Calu3 (cell line): ENCODE results near the gene ADPRM. TPM values are rescaled to one million over a fixed set of nuclear protein-coding genes. Genes with fewer than 3 reads are reported as not detected.

ENCODE experiments used
- BruUV-seq: library from RNA; stranded (reverse); fragments of 400-500 nt; replicated peaks from 2 replicates; lab custom pipeline; 2021; lab: Mats Ljungman, UMichigan
- CTCF ChIA-PET: fragments of 300-600 bp; sonication (Branson Sonifier 250); formaldehyde crosslinking; loops from one replicate; lab custom pipeline; 2022; ENCODE audit warnings: antibody characterized with exemption; lab: Charles Lee
- DNase-seq: peaks from one replicate; pipeline ENCODE4 v3.0.0; 2022
- H3K27ac Mint-ChIP-seq: one replicate; pipeline ENCODE4 v1.8.0; 2022; ENCODE audit warnings: mixed read lengths; ENCODE audit not compliant: unreplicated experiment
- H3K27me3 Mint-ChIP-seq: one replicate; pipeline ENCODE4 v1.8.0; 2022; ENCODE audit warnings: mixed read lengths; ENCODE audit not compliant: unreplicated experiment
- H3K36me3 Mint-ChIP-seq: one replicate; pipeline ENCODE4 v1.8.0; 2022; ENCODE audit warnings: mild to moderate bottlenecking, moderate library complexity, mixed read lengths; ENCODE audit not compliant: insufficient read depth, unreplicated experiment
- H3K4me1 Mint-ChIP-seq: one replicate; pipeline ENCODE4 v1.8.0; 2022; ENCODE audit warnings: mild to moderate bottlenecking, low read depth, mixed read lengths; ENCODE audit not compliant: unreplicated experiment
- H3K4me3 Mint-ChIP-seq: one replicate; pipeline ENCODE4 v1.8.0; 2022; ENCODE audit warnings: mild to moderate bottlenecking, low read depth, moderate library complexity, mixed read lengths; ENCODE audit not compliant: unreplicated experiment
- H3K9me3 Mint-ChIP-seq: one replicate; pipeline ENCODE4 v1.8.0; 2022; ENCODE audit warnings: low read depth, mixed read lengths; ENCODE audit not compliant: unreplicated experiment
- CTCF ChIP-seq: fragments of 200-600 bp; IDR thresholded peaks from one replicate; pipeline ENCODE4 v1.8.0; 2022; ENCODE audit warnings: antibody characterized with exemption; ENCODE audit not compliant: unreplicated experiment
- intact Hi-C: fragments of 100-400 bp; cut with micrococcal nuclease; formaldehyde crosslinking; loops from one replicate; pipeline ENCODE4 v1.10.0; 2022; ENCODE audit not compliant: unreplicated experiment
- total RNA-seq: library from RNA; stranded (reverse); gene quantifications from 2 replicates; pipeline ENCODE4 v1.2.3, GENCODE V29; 2022

Gene ADPRM
- total RNA-seq, 1 experiment from 2014 or later, result 3.2 TPM

- H3K4me1 Mint-ChIP-seq, result no peaks in the 10 kb centered on the region
- no peaks in the 10 kb centered on the region for H3K27me3 Mint-ChIP-seq
- H3K36me3 Mint-ChIP-seq, result no peaks in the 10 kb centered on the region
- BruUV-seq, result no TSS peak
- no peak for DNase-seq
- CTCF ChIA-PET, result no interaction called here
- no peaks in the 10 kb centered on the region for H3K9me3 Mint-ChIP-seq
- no peak for TF ChIP-seq CTCF
- H3K4me3 Mint-ChIP-seq, result no peak overlapping the region
- intact Hi-C loops, result no loop called here
- no peak overlapping the region for H3K27ac Mint-ChIP-seq
Measured at GRCh38 chr17:10713318-10713717, 15.9 kb downstream of the ADPRM start.

- no TSS peak for BruUV-seq
- no peaks in the 10 kb centered on the region for H3K36me3 Mint-ChIP-seq
- no peak for DNase-seq
- TF ChIP-seq CTCF, result no peak
- no peak overlapping the region for H3K4me3 Mint-ChIP-seq
- H3K27ac Mint-ChIP-seq, result no peak overlapping the region
- CTCF ChIA-PET, result no interaction called here
- H3K9me3 Mint-ChIP-seq, result no peaks in the 10 kb centered on the region
- no peaks in the 10 kb centered on the region for H3K4me1 Mint-ChIP-seq
- intact Hi-C loops, result no loop called here
- H3K27me3 Mint-ChIP-seq, result no peaks in the 10 kb centered on the region
Measured at GRCh38 chr17:10716218-10716617, 18.8 kb downstream of the ADPRM start.

GRCh38 chr17:10718547-10718946, 21.2 kb downstream of the ADPRM start:
- Mint-ChIP-seq H3K9me3 (no peaks in the 10 kb centered on the region), H3K27ac (no peak overlapping the region), H3K36me3 (no peaks in the 10 kb centered on the region), H3K27me3 (no peaks in the 10 kb centered on the region), H3K4me3 (no peak overlapping the region), H3K4me1 (no peaks in the 10 kb centered on the region)
- no TSS peak for BruUV-seq
- intact Hi-C loops, result no loop called here
- no peak for TF ChIP-seq CTCF
- CTCF ChIA-PET, result interaction anchor here (0.5 to 1.2 kb wide), 2 partner anchors 12 to 1090 kb away, joined by 3 to 4 read pairs; no protein-coding TSS in a partner anchor
- no peak for DNase-seq

- intact Hi-C loops, result no loop called here
- no peaks in the 10 kb centered on the region for H3K9me3 Mint-ChIP-seq
- H3K36me3 Mint-ChIP-seq, result no peaks in the 10 kb centered on the region
- peaks cover 2% of the 10 kb centered on the region for H3K27me3 Mint-ChIP-seq
- CTCF ChIA-PET, result interaction anchor here (1.3 kb wide), 1 partner anchor 12 kb away, joined by 4 read pairs; no protein-coding TSS in a partner anchor
- no peaks in the 10 kb centered on the region for H3K4me1 Mint-ChIP-seq
- DNase-seq, result no peak
- no TSS peak for BruUV-seq
- H3K27ac Mint-ChIP-seq, result no peak overlapping the region
- TF ChIP-seq CTCF, result no peak
- H3K4me3 Mint-ChIP-seq, result no peak overlapping the region
Measured at GRCh38 chr17:10724546-10725195, 27.3 kb downstream of the ADPRM start.
